ENCODE measurements around the gene ATF7. TPM values are rescaled to one million over a fixed set of nuclear protein-coding genes. Genes with fewer than 3 reads are reported as not detected.
"Not testable (repeated sequence)": the region's sequence is repeated elsewhere in the genome, so short reads cannot be mapped to it uniquely, and the experiment has no call there.

ATF7 gene
- polyA plus RNA-seq, 1 donor: 32.4 TPM

GRCh38 chr12:53659011-53659551 lies 32.9 kb upstream of the ATF7 start:
- DNase-seq: peak; percentile 59 to 83
- H3K27me3 ChIP-seq (ENCODE audit: control insufficient read depth, insufficient read depth, low read length): no peaks in the 10 kb centered on the region
- peaks cover 33% of the 10 kb centered on the region for H3K4me1 ChIP-seq (ENCODE audit: control insufficient read depth, insufficient read depth, low read length)
- H3K4me3 ChIP-seq (ENCODE audit: low read length): no peak overlapping the region
- no CpG with 5 or more reads among the region's 3 CpGs for WGBS (ENCODE audit: insufficient coverage, low lambda C conversion rate)
- H3K36me3 ChIP-seq (ENCODE audit: control insufficient read depth, insufficient read depth, low read length): peaks cover 12% of the 10 kb centered on the region
- H3K27ac ChIP-seq (ENCODE audit: low read length): peak overlapping the region; percentile 76
- no peaks in the 10 kb centered on the region for H3K9me3 ChIP-seq (ENCODE audit: control insufficient read depth, low read depth, low read length)

- Histone ChIP-seq H3K4me1 (ENCODE audit: control insufficient read depth, insufficient read depth, low read length) (peaks cover 33% of the 10 kb centered on the region), H3K27me3 (ENCODE audit: control insufficient read depth, insufficient read depth, low read length) (no peaks in the 10 kb centered on the region), H3K4me3 (ENCODE audit: low read length) (no peak overlapping the region), H3K36me3 (ENCODE audit: control insufficient read depth, insufficient read depth, low read length) (no peaks in the 10 kb centered on the region), H3K9me3 (ENCODE audit: control insufficient read depth, low read depth, low read length) (no peaks in the 10 kb centered on the region), H3K27ac (ENCODE audit: low read length) (no peak overlapping the region)
- no CpG with 5 or more reads among the region's 4 CpGs for WGBS (ENCODE audit: insufficient coverage, low lambda C conversion rate)
- peak in 1 of 2 donors; percentile 49 for DNase-seq
Measured at GRCh38 chr12:53657041-53657440, 30.9 kb upstream of the ATF7 start.

GRCh38 chr12:53653595-53653994 lies 27.4 kb upstream of the ATF7 start:
- no peaks in the 10 kb centered on the region for H3K36me3 ChIP-seq (ENCODE audit: control insufficient read depth, insufficient read depth, low read length)
- no peaks in the 10 kb centered on the region for H3K9me3 ChIP-seq (ENCODE audit: control insufficient read depth, low read depth, low read length)
- no peaks in the 10 kb centered on the region for H3K27me3 ChIP-seq (ENCODE audit: control insufficient read depth, insufficient read depth, low read length)
- peaks cover 25% of the 10 kb centered on the region for H3K4me1 ChIP-seq (ENCODE audit: control insufficient read depth, insufficient read depth, low read length)
- 80% methylated on average over 1 of the region's 2 CpGs for WGBS (ENCODE audit: insufficient coverage, low lambda C conversion rate)
- no peak for DNase-seq
- H3K27ac ChIP-seq (ENCODE audit: low read length): no peak overlapping the region
- no peak overlapping the region for H3K4me3 ChIP-seq (ENCODE audit: low read length)

GRCh38 chr12:53652366-53652765 lies 26.2 kb upstream of the ATF7 start:
- WGBS (ENCODE audit: insufficient coverage, low lambda C conversion rate): no CpG with 5 or more reads among the region's 1 CpG
- Histone ChIP-seq H3K27ac (ENCODE audit: low read length) (no peak overlapping the region), H3K4me1 (ENCODE audit: control insufficient read depth, insufficient read depth, low read length) (peaks cover 13% of the 10 kb centered on the region), H3K4me3 (ENCODE audit: low read length) (no peak overlapping the region), H3K9me3 (ENCODE audit: control insufficient read depth, low read depth, low read length) (no peaks in the 10 kb centered on the region), H3K36me3 (ENCODE audit: control insufficient read depth, insufficient read depth, low read length) (no peaks in the 10 kb centered on the region), H3K27me3 (ENCODE audit: control insufficient read depth, insufficient read depth, low read length) (no peaks in the 10 kb centered on the region)
- no peak for DNase-seq

GRCh38 chr12:53651737-53652136 lies 25.6 kb upstream of the ATF7 start:
- H3K4me1 ChIP-seq (ENCODE audit: control insufficient read depth, insufficient read depth, low read length): peaks cover 10% of the 10 kb centered on the region
- H3K9me3 ChIP-seq (ENCODE audit: control insufficient read depth, low read depth, low read length): no peaks in the 10 kb centered on the region
- no peaks in the 10 kb centered on the region for H3K36me3 ChIP-seq (ENCODE audit: control insufficient read depth, insufficient read depth, low read length)
- H3K27me3 ChIP-seq (ENCODE audit: control insufficient read depth, insufficient read depth, low read length): no peaks in the 10 kb centered on the region
- no peak overlapping the region for H3K27ac ChIP-seq (ENCODE audit: low read length)
- no CpG with 5 or more reads among the region's 1 CpG for WGBS (ENCODE audit: insufficient coverage, low lambda C conversion rate)
- DNase-seq: no peak
- no peak overlapping the region for H3K4me3 ChIP-seq (ENCODE audit: low read length)

GRCh38 chr12:53646300-53646699 lies 20.1 kb upstream of the ATF7 start:
- not testable (repeated sequence) for H3K9me3 ChIP-seq (ENCODE audit: control insufficient read depth, low read depth, low read length); H3K27ac ChIP-seq (ENCODE audit: low read length); DNase-seq; H3K4me1 ChIP-seq (ENCODE audit: control insufficient read depth, insufficient read depth, low read length); H3K27me3 ChIP-seq (ENCODE audit: control insufficient read depth, insufficient read depth, low read length); H3K36me3 ChIP-seq (ENCODE audit: control insufficient read depth, insufficient read depth, low read length); H3K4me3 ChIP-seq (ENCODE audit: low read length)
- no CpG with 5 or more reads among the region's 4 CpGs for WGBS (ENCODE audit: insufficient coverage, low lambda C conversion rate)

GRCh38 chr12:53645165-53645564 lies 19.0 kb upstream of the ATF7 start:
- Histone ChIP-seq H3K27ac (ENCODE audit: low read length) (no peak overlapping the region), H3K9me3 (ENCODE audit: control insufficient read depth, low read depth, low read length) (no peaks in the 10 kb centered on the region), H3K27me3 (ENCODE audit: control insufficient read depth, insufficient read depth, low read length) (no peaks in the 10 kb centered on the region), H3K4me1 (ENCODE audit: control insufficient read depth, insufficient read depth, low read length) (peaks cover 10% of the 10 kb centered on the region), H3K36me3 (ENCODE audit: control insufficient read depth, insufficient read depth, low read length) (no peaks in the 10 kb centered on the region), H3K4me3 (ENCODE audit: low read length) (no peak overlapping the region)
- DNase-seq: no peak
- no CpG with 5 or more reads among the region's 3 CpGs for WGBS (ENCODE audit: insufficient coverage, low lambda C conversion rate)

- H3K27me3 ChIP-seq (ENCODE audit: control insufficient read depth, insufficient read depth, low read length): no peaks in the 10 kb centered on the region
- H3K9me3 ChIP-seq (ENCODE audit: control insufficient read depth, low read depth, low read length): no peaks in the 10 kb centered on the region
- H3K4me1 ChIP-seq (ENCODE audit: control insufficient read depth, insufficient read depth, low read length): peaks cover 3% of the 10 kb centered on the region
- no CpG with 5 or more reads among the region's 3 CpGs for WGBS (ENCODE audit: insufficient coverage, low lambda C conversion rate)
- no peak for DNase-seq
- H3K27ac ChIP-seq (ENCODE audit: low read length): no peak overlapping the region
- no peaks in the 10 kb centered on the region for H3K36me3 ChIP-seq (ENCODE audit: control insufficient read depth, insufficient read depth, low read length)
- H3K4me3 ChIP-seq (ENCODE audit: low read length): no peak overlapping the region
Measured at GRCh38 chr12:53644133-53644532, 18.0 kb upstream of the ATF7 start.

GRCh38 chr12:53643232-53643979 lies 17.2 kb upstream of the ATF7 start:
- H3K27ac ChIP-seq (ENCODE audit: low read length): no peak overlapping the region
- H3K4me3 ChIP-seq (ENCODE audit: low read length): no peak overlapping the region
- H3K27me3 ChIP-seq (ENCODE audit: control insufficient read depth, insufficient read depth, low read length): no peaks in the 10 kb centered on the region
- no peaks in the 10 kb centered on the region for H3K36me3 ChIP-seq (ENCODE audit: control insufficient read depth, insufficient read depth, low read length)
- 86% methylated on average over 1 of the region's 5 CpGs for WGBS (ENCODE audit: insufficient coverage, low lambda C conversion rate)
- H3K9me3 ChIP-seq (ENCODE audit: control insufficient read depth, low read depth, low read length): no peaks in the 10 kb centered on the region
- DNase-seq: no peak
- no peaks in the 10 kb centered on the region for H3K4me1 ChIP-seq (ENCODE audit: control insufficient read depth, insufficient read depth, low read length)

GRCh38 chr12:53638057-53638456 lies 11.9 kb upstream of the ATF7 start:
- H3K27ac ChIP-seq (ENCODE audit: low read length): no peak overlapping the region
- DNase-seq: no peak
- H3K27me3 ChIP-seq (ENCODE audit: control insufficient read depth, insufficient read depth, low read length): no peaks in the 10 kb centered on the region
- no peaks in the 10 kb centered on the region for H3K4me1 ChIP-seq (ENCODE audit: control insufficient read depth, insufficient read depth, low read length)
- no peak overlapping the region for H3K4me3 ChIP-seq (ENCODE audit: low read length)
- WGBS (ENCODE audit: insufficient coverage, low lambda C conversion rate): no CpG with 5 or more reads among the region's 2 CpGs
- H3K9me3 ChIP-seq (ENCODE audit: control insufficient read depth, low read depth, low read length): no peaks in the 10 kb centered on the region
- H3K36me3 ChIP-seq (ENCODE audit: control insufficient read depth, insufficient read depth, low read length): no peaks in the 10 kb centered on the region

- H3K27me3 ChIP-seq (ENCODE audit: control insufficient read depth, insufficient read depth, low read length): no peaks in the 10 kb centered on the region
- H3K9me3 ChIP-seq (ENCODE audit: control insufficient read depth, low read depth, low read length): peaks cover 3% of the 10 kb centered on the region
- H3K4me1 ChIP-seq (ENCODE audit: control insufficient read depth, insufficient read depth, low read length): no peaks in the 10 kb centered on the region
- no peak for DNase-seq
- 33% methylated on average over 1 of the region's 2 CpGs for WGBS (ENCODE audit: insufficient coverage, low lambda C conversion rate)
- no peaks in the 10 kb centered on the region for H3K36me3 ChIP-seq (ENCODE audit: control insufficient read depth, insufficient read depth, low read length)
- H3K27ac ChIP-seq (ENCODE audit: low read length): no peak overlapping the region
- H3K4me3 ChIP-seq (ENCODE audit: low read length): no peak overlapping the region
Measured at GRCh38 chr12:53636641-53637040, 10.5 kb upstream of the ATF7 start.
